NCI-H226 (cell line): ENCODE data around the gene NCF4.

ENCODE experiments used
- DNase-seq: peaks from one replicate; pipeline ENCODE4 v3.0.0-alpha.2; 2015

Gene NCF4

DNA sequence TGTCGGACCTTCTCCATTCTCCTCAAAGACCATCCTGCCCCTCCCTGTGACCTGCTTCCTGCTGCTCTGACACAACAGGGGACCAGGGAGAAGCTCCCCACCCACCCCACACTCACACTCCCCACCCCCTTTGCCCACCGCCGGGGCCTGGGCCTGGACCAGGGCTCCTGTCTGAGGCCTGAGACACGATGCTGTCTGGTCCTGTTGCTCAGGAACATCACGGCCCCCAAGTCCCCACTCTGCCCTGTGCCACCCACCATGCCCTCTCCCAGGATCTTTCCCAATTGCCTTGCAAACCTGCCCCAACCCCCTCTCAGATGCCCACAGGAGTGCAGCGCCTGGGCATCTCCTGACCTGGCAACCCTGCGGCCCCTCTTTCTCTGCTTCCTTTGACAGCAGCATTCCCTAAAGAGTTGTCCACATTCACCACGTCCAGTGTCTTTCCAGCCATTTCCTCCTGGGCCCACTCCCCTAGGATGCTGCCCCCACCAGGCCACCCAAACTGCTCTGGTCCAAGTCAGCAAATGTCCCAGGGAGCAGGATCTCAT is 63.4 kb downstream of the NCF4 start:
- no peak for DNase-seq

GRCh38 chr22:36925388-36926290 is 64.8 kb downstream of the NCF4 start:
- DNase-seq: no peak

DNA sequence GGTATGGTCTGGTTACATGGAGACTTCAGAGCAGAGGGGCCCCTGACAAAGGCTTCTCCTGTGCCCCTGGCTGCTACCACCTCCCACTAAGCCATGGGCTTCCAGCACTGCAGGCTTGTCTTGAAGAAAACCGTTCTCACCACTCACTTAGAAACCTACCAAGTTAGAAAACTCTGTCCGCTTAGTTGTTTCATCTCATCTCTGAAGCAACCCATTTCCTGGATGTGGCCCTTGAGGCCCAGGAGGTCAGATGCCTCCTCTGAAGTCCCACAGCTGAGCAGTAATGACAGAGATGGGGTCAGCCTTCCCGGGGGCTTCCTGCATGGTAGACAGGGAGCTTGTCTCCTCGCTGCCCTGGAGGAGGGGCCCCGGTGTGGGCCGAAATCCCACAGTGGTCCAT is 65.5 kb downstream of the NCF4 start:
- DNase-seq: no peak

DNA sequence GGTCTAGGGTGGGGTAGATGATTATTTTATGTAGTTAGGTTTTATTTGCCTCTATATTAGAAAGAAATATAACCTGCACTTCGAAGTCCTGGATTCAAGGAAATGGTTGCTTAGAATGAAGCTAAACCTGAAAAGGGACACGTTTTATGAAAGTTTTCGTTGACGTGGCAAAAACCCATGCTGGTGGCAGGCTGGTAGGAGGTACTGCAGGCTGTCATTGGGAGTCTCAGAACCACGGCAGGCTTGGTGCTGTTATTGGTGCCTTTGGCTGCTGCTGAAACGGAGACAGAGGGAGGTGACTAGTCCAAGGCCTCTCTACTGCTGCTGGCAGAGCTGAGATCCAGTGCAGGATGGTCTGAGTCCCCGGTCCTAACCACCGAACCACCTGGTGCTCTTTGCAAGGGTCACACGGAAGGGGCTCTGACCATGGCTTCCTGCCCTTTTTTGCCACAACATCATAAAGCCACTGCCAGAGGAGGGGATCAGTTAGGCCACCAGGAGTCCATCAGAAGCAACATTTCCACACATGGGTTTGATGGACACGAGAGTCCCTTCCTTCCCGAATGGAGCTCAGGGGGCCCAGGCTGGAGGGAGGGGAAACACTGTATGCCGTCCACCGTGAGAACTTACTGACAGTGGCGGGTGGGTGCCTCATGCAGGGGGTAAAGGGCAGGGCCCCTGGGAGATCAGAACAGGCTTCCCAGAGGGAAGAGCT is 66.1 kb downstream of the NCF4 start:
- no peak for DNase-seq
